HepG2 (cell line): ENCODE measurements around the gene C2orf81. TPM values are rescaled to one million over a fixed set of nuclear protein-coding genes. Genes with fewer than 3 reads are reported as not detected.
A peak's percentile ranks its signal among the peaks of the same experiment; 100 is the strongest.

Experiments used
- ARID2 ChIP-seq: sonication (generic); formaldehyde crosslinking; IDR thresholded peaks from 2 replicates; pipeline ENCODE4 v1.8.1; 2022; ENCODE audit warnings: mild to moderate bottlenecking, missing genetic modification reagents, borderline replicate concordance
- CBFB ChIP-seq: sonication (generic); formaldehyde crosslinking; IDR thresholded peaks from 2 replicates; pipeline ENCODE4 v1.4.0; 2020; ENCODE audit warnings: missing genetic modification reagents
- CREM ChIP-seq, 2 experiments: sonication (generic) in 1 of 2; formaldehyde crosslinking in 1 of 2; IDR thresholded peaks; 2 replicates each; pipeline versions ENCODE4 v1.4.0 to v1.6.1; 2016 to 2020; ENCODE audit warnings: antibody characterized with exemption in 1 of 2, mild to moderate bottlenecking in 1 of 2, missing genetic modification reagents in 1 of 2
- EED ChIP-seq: sonication (generic); formaldehyde crosslinking; IDR thresholded peaks from 2 replicates; pipeline ENCODE4 v1.5.0; 2020; ENCODE audit warnings: mild to moderate bottlenecking, missing genetic modification reagents
- HHEX ChIP-seq: IDR thresholded peaks from 2 replicates; pipeline ENCODE4 v1.6.1; 2016; ENCODE audit warnings: control low read depth
- KAT2B ChIP-seq: fragments of 150-350 bp; IDR thresholded peaks from 2 replicates; pipeline ENCODE4 v1.6.1; 2014; ENCODE audit warnings: low read depth, low read length, borderline replicate concordance
- KLF16 ChIP-seq, 2 experiments: sonication (generic) in 1 of 2; formaldehyde crosslinking in 1 of 2; IDR thresholded peaks; 2 replicates each; pipeline versions ENCODE4 v1.6.1 to v1.8.0; 2016 to 2023; ENCODE audit warnings: missing genetic modification reagents in 2 of 2, missing compliant biosample characterization in 1 of 2
- MXI1 ChIP-seq: IDR thresholded peaks from 3 replicates; pipeline ENCODE4 v1.6.1; 2012; ENCODE audit warnings: low read depth, low read length, inconsistent platforms, borderline replicate concordance
- MYNN ChIP-seq: sonication (generic); formaldehyde crosslinking; IDR thresholded peaks from 2 replicates; pipeline ENCODE4 v1.4.0; 2020; ENCODE audit warnings: mild to moderate bottlenecking, low read depth, missing genetic modification reagents
- POLR2AphosphoS5 ChIP-seq: IDR thresholded peaks from 2 replicates; pipeline ENCODE4 v1.6.1; 2012; ENCODE audit warnings: low read depth, low read length
- REPIN1 ChIP-seq: sonication (generic); formaldehyde crosslinking; IDR thresholded peaks from 2 replicates; pipeline ENCODE4 v1.8.0; 2022; ENCODE audit warnings: missing genetic modification reagents, low read depth, mild to moderate bottlenecking, borderline replicate concordance
- SP4 ChIP-seq: sonication (generic); formaldehyde crosslinking; IDR thresholded peaks from 2 replicates; pipeline ENCODE4 v1.8.1; 2023; ENCODE audit warnings: mild to moderate bottlenecking, missing genetic modification reagents
- SP5 ChIP-seq: IDR thresholded peaks from 2 replicates; pipeline ENCODE4 v1.6.1; 2016; ENCODE audit warnings: low read depth, borderline replicate concordance
- TBP ChIP-seq: sonication (generic); formaldehyde crosslinking; IDR thresholded peaks from 2 replicates; pipeline ENCODE4 v1.5.0; 2020; ENCODE audit warnings: missing genetic modification reagents
- THYN1 ChIP-seq: sonication (generic); formaldehyde crosslinking; IDR thresholded peaks from 2 replicates; pipeline ENCODE4 v1.8.1; 2023; ENCODE audit warnings: low read depth, mild to moderate bottlenecking, moderate library complexity, missing genetic modification reagents, borderline replicate concordance
- ZC3H13 ChIP-seq: sonication (generic); formaldehyde crosslinking; IDR thresholded peaks from 2 replicates; pipeline ENCODE4 v1.8.1; 2023; ENCODE audit warnings: mild to moderate bottlenecking, missing genetic modification reagents, moderate library complexity
- ZEB1 ChIP-seq: IDR thresholded peaks from 2 replicates; pipeline ENCODE4 v1.6.1; 2012; ENCODE audit warnings: mild to moderate bottlenecking, low read depth, inconsistent platforms; ENCODE audit not compliant: insufficient replicate concordance
- ZNF136 ChIP-seq: sonication (generic); formaldehyde crosslinking; IDR thresholded peaks from 2 replicates; pipeline ENCODE4 v1.8.1; 2022; ENCODE audit warnings: low read depth, mild to moderate bottlenecking, moderate library complexity, missing genetic modification reagents
- ZNF460 ChIP-seq: sonication (generic); formaldehyde crosslinking; IDR thresholded peaks from 2 replicates; pipeline ENCODE4 v1.5.1; 2020; ENCODE audit warnings: missing genetic modification reagents, mild to moderate bottlenecking, borderline replicate concordance
- ZNF737 ChIP-seq: sonication (generic); formaldehyde crosslinking; IDR thresholded peaks from 2 replicates; pipeline ENCODE4 v1.5.0; 2020; ENCODE audit warnings: missing genetic modification reagents, mild to moderate bottlenecking, borderline replicate concordance
- ZNF781 ChIP-seq: sonication (generic); formaldehyde crosslinking; IDR thresholded peaks from 2 replicates; pipeline ENCODE4 v1.5.1; 2020; ENCODE audit warnings: borderline replicate concordance, mild to moderate bottlenecking, missing genetic modification reagents; ENCODE audit errors: not compliant biosample characterization
- polyA plus RNA-seq, 8 experiments: library from polyadenylated mRNA; depleted of rRNA in 3 of 8; stranded (reverse) in 7 of 8; unstranded in 1 of 8; fragments of >200 nt; fragmentation: Illumina TruSeq in 4 of 8; extraction: Trizol in 4 of 8; gene quantifications; 2 replicates each; pipeline versions ENCODE4 v1.2.1 to v1.2.3, GENCODE V29; 2011 to 2016; ENCODE audit warnings: low read depth in 4 of 8, missing spikeins in 1 of 8, mixed read lengths in 1 of 8; ENCODE audit not compliant: insufficient read depth in 1 of 8
- total RNA-seq, 5 experiments: library from RNA; depleted of rRNA; stranded (reverse); fragments of >200 nt; fragmentation: Illumina TruSeq; extraction: Trizol; gene quantifications; 2 replicates each; pipeline ENCODE4 v1.2.3, GENCODE V29; 2016; ENCODE audit warnings: low read depth in 1 of 5
- TF ChIP-seq, protein P1 (sequence below): sonication (generic); formaldehyde crosslinking; IDR thresholded peaks from 2 replicates; pipeline ENCODE4 v1.9.0; 2021; ENCODE audit warnings: missing genetic modification reagents, mild to moderate bottlenecking, borderline replicate concordance
- TF ChIP-seq, protein P2 (sequence below): sonication (generic); formaldehyde crosslinking; IDR thresholded peaks from 2 replicates; pipeline ENCODE4 v1.4.0; 2020; ENCODE audit warnings: missing genetic modification reagents
- TF ChIP-seq, protein P3 (sequence below): sonication (generic); formaldehyde crosslinking; IDR thresholded peaks from 2 replicates; pipeline ENCODE4 v1.4.0; 2020; ENCODE audit warnings: mild to moderate bottlenecking, missing genetic modification reagents

Gene C2orf81
- total and polyA plus RNA-seq, 2 of the 13 experiments (the other 11 are each of a cell fraction or from before 2014, with no cell fraction given): 0.15 to 0.17 TPM

DNA sequence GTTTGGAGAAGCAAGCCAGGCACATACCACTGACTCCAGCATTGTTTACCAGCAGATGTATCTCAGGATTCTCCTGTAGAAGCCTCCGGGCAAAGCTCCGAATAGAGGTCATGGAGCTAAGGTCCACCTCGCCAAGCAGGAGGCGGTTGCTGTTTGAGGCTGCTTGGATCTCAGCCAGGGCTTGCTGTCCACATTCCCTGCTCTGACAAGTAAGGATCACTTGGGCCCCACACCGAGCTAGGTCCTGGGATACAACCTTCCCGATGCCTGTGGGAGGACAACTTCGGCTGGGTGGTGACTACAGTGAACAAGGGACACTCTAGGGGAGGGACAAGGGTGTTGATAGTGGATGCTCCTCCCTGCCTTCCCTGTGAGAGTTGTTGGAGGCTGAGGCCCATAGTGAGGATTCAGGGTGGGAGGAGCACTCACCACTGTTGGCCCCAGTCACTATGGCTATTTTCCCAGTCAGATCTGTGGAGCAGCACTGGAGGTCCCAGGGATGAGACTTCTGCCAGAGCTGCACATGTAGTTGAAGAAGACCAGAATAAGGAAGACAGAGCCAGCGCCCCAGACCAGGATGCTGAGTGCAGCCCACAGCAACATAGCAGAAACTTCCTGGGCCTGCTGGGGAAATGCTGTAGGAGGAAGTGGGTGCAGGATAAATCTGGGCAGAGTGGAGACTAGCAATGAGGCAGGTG is 8.3 kb downstream of the C2orf81 start (continued):
- TF ChIP-seq, protein P1, sequence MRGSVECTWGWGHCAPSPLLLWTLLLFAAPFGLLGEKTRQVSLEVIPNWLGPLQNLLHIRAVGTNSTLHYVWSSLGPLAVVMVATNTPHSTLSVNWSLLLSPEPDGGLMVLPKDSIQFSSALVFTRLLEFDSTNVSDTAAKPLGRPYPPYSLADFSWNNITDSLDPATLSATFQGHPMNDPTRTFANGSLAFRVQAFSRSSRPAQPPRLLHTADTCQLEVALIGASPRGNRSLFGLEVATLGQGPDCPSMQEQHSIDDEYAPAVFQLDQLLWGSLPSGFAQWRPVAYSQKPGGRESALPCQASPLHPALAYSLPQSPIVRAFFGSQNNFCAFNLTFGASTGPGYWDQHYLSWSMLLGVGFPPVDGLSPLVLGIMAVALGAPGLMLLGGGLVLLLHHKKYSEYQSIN (CRISPR knock-in tag): no peak
- TF ChIP-seq ARID2 (CRISPR knock-in tag): no peak
- TF ChIP-seq SP5 (CRISPR knock-in tag): peak; percentile 79
- TF ChIP-seq POLR2AphosphoS5: no peak
- no peak for TF ChIP-seq ZNF460 (CRISPR knock-in tag)
- no peak for TF ChIP-seq KAT2B
- TF ChIP-seq MXI1: no peak; the same call in 2 of the 3 replicates
- TF ChIP-seq ZNF136 (CRISPR knock-in tag): 0 out of 2 replicates have a peak, but pooled peaks have one; percentile 2
- TF ChIP-seq ZNF737 (CRISPR knock-in tag): no peak
- TF ChIP-seq, protein P2, sequence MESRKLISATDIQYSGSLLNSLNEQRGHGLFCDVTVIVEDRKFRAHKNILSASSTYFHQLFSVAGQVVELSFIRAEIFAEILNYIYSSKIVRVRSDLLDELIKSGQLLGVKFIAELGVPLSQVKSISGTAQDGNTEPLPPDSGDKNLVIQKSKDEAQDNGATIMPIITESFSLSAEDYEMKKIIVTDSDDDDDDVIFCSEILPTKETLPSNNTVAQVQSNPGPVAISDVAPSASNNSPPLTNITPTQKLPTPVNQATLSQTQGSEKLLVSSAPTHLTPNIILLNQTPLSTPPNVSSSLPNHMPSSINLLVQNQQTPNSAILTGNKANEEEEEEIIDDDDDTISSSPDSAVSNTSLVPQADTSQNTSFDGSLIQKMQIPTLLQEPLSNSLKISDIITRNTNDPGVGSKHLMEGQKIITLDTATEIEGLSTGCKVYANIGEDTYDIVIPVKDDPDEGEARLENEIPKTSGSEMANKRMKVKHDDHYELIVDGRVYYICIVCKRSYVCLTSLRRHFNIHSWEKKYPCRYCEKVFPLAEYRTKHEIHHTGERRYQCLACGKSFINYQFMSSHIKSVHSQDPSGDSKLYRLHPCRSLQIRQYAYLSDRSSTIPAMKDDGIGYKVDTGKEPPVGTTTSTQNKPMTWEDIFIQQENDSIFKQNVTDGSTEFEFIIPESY: no peak
- TF ChIP-seq MYNN: no peak
- TF ChIP-seq REPIN1 (CRISPR knock-in tag): no peak
- TF ChIP-seq ZEB1: no peak
- TF ChIP-seq, protein P3, sequence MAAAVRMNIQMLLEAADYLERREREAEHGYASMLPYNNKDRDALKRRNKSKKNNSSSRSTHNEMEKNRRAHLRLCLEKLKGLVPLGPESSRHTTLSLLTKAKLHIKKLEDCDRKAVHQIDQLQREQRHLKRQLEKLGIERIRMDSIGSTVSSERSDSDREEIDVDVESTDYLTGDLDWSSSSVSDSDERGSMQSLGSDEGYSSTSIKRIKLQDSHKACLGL (CRISPR knock-in tag): no peak
- no peak for TF ChIP-seq HHEX (CRISPR knock-in tag)
- no peak for TF ChIP-seq THYN1 (CRISPR knock-in tag)
- 0 out of 2 replicates have a peak, but pooled peaks have one; percentile 45 for TF ChIP-seq EED (CRISPR knock-in tag)
- TF ChIP-seq TBP: no peak
- TF ChIP-seq KLF16 (CRISPR knock-in tag; IDR thresholded peaks at IDR 0.05): no peak
- TF ChIP-seq ZNF781: no peak
- TF ChIP-seq SP4 (CRISPR knock-in tag): peak; percentile 68; the same call in 1 of the 2 replicates
- TF ChIP-seq ZC3H13: no peak
- TF ChIP-seq CBFB (CRISPR knock-in tag): no peak
- no peak for TF ChIP-seq CREM (IDR thresholded peaks at IDR 0.05)
- no peak for TF ChIP-seq CREM (CRISPR knock-in tag; IDR thresholded peaks at IDR 0.05)
